GM19468 (cell line): ENCODE data around the gene HARS2.
"Not testable (repeated sequence)": the region's sequence is repeated elsewhere in the genome, so short reads cannot be mapped to it uniquely, and the experiment has no call there.

Experiments used
- ATAC-seq: cut with Tn5 transposase; IDR thresholded peaks from one replicate; pipeline ENCODE4 v1.9.1; 2021; ENCODE audit warnings: mild to moderate bottlenecking, moderate library complexity, moderate number of reproducible peaks; ENCODE audit not compliant: unreplicated experiment; ENCODE audit errors: extremely low read depth

The HARS2 gene

GRCh38 chr5:140696891-140697492 lies 5.7 kb downstream of the HARS2 start:
- ATAC-seq: no peak

DNA sequence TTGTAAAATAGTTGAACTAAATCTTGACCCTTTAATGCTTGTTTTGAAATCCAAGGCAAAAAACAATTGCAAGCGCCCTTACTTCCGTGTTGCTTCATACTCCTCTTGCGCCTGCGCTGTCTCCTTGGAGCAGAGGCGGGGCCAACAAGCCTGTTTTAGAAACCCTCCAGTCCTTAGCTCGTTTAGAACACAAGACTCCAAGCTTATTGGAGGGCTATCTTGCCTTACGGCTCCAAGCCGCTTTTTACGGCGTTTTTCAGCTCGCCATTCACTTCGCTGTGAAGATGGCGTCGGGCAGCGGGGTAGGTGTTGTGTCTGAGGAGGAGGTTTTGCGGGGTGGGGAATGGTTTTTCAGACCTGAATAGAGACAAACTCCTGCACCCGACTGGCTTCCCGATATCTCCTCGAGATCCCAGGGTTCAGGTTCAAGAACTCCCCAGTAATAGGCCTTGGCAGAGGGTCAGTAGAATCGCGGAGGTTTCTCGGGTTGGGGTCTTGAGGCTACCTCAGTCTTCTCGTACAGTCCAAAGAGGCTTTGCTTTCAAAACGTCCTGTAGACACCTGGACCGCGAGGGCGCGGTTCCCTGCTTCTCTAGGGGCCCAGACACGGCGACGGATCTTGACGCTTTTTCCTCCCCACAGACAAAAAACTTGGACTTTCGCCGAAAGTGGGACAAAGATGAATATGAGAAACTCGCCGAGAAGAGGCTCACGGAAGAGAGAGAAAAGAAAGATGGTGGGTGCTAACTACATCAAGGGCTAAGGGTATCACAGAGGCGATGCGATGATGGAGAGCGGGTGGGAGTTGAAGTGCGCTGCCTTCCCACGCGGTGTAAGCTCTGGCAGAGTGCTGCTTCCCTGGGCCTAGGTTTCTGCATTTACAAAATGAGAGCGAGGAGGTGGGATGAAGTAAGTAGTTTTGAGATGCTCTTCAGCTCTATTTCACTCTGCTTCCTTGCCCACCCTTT lies 9.2 kb downstream of the HARS2 start, which contains the start of gene ZMAT2:
Gene ZMAT2 (plus strand): TSS at position 271 of the 968 bp plus-strand sequence. CDS start 14 bp downstream, at position 285.
- ATAC-seq: peak; percentile 88

- ATAC-seq: no peak
These were observed 16.6 kb downstream of the HARS2 start for GRCh38 chr5:140707812-140708211.

DNA sequence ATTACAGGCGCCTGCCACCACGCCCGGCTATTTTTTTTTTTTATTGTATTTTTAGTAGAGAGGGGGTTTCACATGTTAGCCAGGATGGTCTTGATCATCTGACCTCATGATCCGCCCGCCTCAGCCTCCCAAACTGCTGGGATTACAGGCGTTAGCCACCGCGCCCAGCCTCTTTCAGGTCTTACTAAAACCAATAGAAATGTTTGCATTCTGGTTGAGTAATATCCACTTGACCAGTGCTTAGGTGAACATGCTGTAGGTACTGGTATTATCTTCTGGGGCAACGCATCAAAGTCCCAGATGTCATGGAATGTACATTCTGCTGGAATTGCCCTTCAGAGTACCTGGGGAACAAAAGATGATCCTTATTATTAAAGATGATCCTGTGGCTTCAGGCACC lies 17.5 kb downstream of the HARS2 start:
- not testable (repeated sequence) for ATAC-seq

DNA sequence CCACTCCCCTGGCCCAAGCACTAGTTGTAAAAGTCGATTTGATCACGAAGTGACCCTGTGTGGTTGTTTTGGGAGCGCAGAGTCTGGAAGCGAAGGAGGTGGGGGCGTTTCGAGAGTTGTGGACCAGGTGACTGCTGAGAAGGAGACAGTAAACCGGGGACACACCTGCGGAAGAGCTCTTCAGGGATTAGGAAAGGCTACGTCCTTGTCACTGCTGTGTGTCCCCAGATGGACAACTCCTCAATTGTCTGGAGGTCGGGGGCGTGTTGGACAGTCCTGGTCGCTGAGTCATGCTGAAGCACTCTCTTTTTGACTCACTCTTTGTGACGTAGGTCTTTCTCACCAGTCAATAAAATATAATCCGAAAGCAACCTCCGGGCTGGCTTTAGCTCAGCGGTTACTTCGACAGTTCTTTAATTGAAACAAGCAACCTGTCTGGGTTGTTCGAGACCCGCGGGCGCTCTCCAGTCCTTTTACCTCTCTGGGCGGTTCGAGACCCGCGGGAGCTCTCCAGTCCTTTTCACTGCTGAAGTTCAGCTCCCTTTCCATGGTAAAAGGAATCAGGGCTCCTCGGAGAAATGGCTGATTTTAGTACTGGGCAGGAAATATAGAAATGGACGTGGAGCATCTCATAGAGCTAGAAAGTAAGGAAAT lies 19.8 kb downstream of the HARS2 start:
- ATAC-seq: peak; percentile 93

DNA sequence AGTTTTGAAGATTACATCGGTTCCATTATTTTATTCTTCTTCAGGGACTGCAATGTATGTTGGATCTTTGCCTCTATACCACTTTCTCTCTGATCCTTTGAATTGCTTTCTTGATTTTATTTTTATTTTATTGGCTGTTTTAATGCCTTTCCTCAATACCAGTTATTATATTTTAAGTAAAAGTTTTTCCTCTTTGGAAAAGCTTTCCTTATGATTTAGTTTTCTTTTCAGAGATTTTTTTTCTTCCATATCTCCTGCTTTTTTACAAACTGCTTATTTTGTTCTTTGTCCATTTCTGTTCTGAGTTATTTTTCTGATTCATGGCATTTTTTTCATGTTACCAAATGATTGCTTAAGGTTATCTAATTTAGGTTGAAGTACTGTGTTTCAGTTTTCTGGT lies 20.5 kb downstream of the HARS2 start:
- ATAC-seq: no peak

GRCh38 chr5:140713562-140714094 lies 22.4 kb downstream of the HARS2 start:
- ATAC-seq: no peak

DNA sequence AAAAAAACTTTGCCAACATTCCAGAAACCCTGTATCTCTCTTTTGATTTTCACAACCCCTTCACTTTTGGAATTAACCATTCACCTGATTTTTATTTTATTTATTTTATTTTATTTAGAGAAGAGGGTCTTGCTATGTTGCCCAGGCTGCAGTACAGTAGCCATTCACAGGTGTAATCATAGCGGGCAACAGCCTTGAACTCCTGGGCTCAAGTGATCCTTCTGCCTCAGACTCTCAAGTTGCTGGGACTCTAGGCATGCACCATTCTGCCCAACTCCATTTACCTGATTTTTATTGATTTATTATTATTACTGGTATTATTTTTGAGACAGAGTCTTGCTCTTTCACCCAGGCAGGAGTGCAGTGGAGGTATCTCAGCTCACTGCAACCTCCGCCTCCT lies 25.0 kb downstream of the HARS2 start:
- ATAC-seq: not testable (repeated sequence)

DNA sequence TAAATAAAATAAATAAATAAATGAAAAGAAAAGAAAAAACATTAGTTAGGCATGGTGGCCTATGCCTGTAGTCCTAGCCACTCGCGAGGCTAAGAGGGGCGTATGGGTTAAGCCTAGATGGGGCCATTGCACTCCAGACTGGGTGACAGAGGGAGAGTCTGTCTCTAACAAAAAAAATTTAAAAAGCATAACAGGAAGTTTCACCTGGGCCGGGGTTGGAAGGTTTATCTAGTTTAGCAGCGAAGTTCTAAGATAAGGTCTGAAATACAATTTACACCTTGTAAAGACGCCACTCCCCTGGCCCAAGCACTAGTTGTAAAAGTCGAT lies 27.0 kb downstream of the HARS2 start:
- ATAC-seq: no peak

- not testable (repeated sequence) for ATAC-seq
These were observed 29.5 kb downstream of the HARS2 start for GRCh38 chr5:140720738-140721137.

GRCh38 chr5:140721395-140721794 lies 30.1 kb downstream of the HARS2 start:
- ATAC-seq: not testable (repeated sequence)

DNA sequence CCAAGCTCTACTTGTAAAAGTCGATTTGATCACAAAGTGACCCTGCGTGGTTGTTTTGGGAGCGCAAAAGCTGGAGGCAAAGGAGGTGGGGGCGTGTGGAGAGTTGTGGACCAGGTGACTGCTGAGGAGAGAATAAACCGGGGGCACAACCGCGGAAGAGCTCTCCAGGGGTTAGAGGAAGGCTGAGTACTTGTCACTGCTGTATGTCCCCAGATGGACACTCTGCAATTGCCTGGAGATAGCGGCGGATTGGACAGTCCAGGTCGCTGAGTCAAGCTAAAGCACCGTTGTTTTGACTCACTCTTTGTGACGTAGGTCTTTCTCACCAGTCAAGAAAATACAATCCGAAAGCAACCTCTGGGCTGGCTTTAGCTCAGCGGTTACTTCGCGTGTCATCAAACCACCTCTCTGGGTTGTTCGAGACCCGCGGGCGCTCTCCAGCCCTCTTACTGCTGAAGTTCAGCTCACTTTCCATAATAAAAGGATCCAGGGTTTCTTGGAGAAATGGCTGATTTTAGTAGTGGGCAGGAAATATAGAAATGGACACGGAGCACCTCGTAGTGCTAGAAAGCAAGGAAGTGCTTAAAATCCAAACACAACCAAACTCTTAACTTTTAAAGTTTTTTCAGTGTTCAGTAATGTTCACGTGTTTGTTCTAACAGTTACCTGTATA lies 34.7 kb downstream of the HARS2 start:
- peak; percentile 62 for ATAC-seq

DNA sequence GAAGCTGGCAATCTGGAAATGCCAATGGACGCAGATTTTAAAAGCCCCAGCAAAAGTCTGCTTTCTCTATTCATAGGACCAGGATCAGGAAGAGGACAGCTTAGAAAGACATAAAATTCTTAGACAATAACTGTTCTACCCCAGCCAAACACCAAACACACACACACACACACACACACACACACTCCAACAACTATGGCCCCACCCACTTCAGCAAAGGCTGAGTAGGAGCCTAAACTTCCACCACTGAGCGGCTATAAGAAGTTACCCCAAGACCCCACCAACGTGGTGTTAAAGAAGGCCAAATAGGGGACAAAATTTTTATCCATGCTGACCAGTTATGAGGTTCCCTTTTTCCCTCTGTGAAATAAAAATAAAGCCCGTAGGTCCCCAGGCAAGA lies 41.8 kb downstream of the HARS2 start:
- no peak for ATAC-seq

GRCh38 chr5:140734354-140734753 lies 43.1 kb downstream of the HARS2 start:
- ATAC-seq: no peak

GRCh38 chr5:140737486-140737885 lies 46.2 kb downstream of the HARS2 start:
- ATAC-seq: no peak

DNA sequence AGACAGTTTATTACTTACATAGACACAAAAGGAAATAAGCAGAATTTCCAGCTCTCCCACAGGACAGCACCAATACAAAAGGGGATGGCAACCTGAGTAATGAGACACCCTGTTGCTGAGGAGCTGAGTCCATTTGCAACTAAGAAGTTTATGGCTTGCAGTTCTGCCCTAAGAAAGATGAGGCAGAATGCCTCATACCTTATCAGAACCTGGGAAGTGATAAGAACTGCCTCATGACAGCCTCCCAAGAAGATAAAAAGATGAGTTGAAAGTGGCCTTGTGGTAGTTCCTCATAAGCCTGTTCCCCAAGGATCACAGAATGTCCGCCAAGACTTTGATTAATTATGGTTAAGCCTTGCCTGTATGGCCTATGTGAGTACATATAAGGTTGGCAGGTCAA lies 50.7 kb downstream of the HARS2 start:
- ATAC-seq: no peak
